Stimulated activated CD8-positive, alpha-beta memory T cell treated with anti-CD3 and anti-CD28 coated beads, Interleukin-12 subunit alpha, Interleukin-12 subunit beta, amount 100 ng/mL, for 24 hours (primary cell): ENCODE measurements around the gene POLR1D.

Experiments
- DNase-seq: peaks from one replicate; pipeline ENCODE4 v3.0.0-alpha.2; 2020; ENCODE audit errors: extremely low read depth

Gene POLR1D

DNA sequence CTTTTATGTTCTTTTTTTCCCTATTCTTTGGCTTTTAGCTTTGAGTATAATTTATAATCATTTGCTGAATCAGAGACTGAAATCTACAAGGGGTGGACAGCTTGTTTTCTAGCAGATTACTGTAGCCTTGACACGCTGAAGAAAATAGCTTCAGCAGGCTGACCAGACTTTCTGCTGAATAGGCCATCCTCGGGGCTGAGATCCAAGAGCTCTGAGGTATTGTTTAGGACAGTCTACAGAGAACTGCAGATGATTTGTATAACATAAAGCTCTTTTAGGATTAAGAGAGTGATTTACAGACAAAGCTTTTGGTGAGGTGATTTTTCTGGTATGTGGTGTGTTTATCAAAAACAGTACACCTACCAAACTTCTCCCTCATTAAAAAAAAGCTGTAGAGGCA, 16.8 kb downstream of the POLR1D start:
- DNase-seq: no peak

DNA sequence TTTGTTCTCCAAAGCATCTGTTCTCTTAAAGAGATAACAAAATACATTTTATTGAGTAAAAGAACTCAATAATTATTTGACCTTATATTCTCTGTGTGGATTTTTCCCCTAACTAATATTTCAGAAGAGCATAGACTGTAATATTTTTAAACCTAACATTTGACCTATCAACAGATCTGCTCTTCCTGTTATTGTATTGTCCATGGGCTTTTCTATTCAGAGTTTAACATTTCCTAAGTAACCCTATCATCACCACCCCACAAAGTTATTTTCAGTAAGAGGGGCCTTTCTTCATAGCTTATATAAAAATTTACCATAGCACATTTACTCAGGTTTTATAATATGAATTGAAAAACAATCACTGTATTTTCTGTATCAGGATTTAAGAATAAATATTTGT, 17.5 kb downstream of the POLR1D start:
- no peak for DNase-seq

DNA sequence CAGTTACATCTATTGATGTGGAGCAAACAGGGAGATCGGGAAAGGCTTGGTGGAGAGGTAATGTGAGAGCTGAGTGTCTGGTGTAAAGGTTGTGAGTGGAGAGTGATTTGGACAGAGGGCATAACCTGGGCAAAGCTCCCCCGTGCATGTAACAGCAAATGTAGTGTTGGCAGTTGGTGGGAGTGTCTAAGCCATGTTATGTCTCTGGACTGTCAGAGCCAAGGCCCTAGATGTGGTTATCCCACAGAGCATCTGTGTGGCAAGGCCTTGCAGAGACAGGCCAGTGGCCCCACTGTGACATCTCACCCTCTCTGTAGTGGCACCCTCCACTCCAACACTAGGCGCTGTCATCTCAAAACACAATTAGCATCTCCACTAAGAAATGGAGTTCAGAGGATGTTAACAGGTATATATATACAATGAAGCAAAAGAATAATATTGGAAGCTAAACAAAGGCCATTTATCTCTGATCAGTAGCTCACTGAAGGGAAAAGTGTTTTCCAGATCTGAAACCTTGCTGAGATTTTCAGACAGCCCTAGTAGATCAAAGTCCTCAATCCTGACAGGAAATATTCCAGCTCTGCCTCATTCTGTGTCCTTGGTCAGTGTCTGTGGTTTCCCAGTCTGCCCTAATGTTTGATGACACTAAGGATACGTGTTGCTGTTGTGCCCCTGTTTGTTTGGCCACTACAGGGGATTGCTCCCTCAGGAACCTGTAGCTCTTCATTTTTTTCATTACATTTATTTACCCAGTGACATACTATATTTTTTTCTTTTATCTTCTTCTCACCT, 20.2 kb downstream of the POLR1D start:
- DNase-seq: no peak

DNA sequence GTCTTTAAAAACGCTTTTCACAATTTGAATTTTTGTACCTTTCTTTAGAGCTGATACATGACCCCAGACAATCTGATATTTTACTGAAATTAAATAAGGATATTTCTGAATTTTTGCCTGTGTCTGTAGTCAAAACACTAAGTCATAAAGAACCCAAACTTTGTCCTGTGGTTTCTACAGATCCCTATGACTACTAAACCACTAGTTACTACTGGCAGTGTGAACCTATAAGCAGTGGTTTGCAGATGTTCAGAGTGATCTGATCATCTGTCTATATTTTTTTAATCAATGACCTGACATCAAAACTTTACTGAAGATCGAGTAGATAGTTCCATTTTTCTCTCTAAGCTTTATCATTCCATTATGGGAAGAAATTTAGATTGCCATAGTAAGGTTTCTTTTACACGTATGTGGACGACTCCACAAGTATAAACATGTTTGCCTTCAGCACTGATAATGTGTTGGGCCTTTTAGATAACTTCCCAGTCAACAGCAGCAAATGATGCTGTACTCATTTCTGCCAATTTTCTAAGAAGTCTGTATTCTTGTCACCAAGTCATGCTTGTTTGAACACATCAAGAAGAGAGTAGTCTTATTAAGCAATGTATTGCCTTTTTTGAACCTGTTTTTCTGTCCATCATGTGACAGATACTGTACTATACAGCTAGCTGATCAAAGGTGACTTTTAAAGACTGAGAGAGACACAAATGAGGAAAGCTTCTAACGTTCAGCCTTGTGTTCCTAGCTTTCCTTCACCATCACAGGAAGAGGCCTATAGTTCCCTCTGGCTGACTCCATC, 21.8 kb downstream of the POLR1D start:
- DNase-seq: no peak

DNA sequence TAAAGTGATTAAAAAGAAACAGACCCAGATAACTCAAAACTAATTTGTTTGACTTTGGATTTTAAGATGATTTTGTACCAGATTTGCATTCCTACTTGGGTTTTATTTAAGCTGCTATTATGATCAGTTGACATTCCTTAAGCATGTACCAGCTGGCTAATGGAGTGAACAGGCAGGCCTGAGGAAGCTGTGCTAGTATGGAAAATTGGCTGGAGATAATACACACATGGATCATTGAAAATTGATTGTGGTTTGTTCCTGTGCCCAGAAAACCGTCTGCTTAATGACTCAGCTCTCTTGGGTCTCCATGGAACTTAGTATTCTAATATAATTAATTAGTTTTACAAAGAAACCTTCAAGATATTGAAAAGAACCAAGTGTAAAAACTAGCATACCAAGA, 22.6 kb downstream of the POLR1D start:
- no peak for DNase-seq

DNA sequence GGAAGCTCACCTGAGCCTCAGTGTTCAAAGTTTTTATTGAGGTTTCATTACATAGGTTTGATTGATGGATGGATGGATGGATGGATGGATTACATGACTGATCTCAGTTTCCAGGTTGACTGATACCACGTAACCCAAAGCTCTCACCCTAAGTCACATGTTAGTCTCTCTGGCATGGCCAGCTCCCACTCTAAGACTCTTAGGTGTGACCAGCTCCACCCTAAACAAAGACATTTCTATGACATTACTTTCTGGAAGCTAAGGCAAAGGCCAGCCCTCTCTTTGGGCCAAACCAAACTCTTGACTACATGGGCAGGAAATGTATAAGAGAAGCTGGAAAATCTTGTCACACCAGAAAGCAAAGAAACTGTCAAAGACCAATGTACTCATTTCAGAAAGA, 28.6 kb downstream of the POLR1D start:
- DNase-seq: no peak

DNA sequence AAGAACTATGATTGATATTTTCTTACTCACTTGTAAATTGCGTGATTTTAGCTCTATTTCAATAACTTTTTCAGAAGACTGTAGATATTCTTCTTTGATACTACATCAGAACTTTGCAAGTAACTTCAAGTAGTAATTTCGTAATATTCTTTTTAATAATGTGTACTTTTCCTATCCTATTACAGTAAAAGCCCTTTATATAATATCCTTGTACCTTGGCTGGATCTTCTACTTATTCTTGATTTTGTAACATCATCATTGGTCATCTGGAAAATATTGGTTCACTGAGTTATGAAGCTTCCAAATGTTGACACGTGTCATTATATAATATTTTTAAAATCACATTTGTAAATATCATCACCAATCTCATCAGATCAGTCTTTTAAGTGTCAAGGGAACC, 32.4 kb downstream of the POLR1D start:
- DNase-seq: no peak

DNA sequence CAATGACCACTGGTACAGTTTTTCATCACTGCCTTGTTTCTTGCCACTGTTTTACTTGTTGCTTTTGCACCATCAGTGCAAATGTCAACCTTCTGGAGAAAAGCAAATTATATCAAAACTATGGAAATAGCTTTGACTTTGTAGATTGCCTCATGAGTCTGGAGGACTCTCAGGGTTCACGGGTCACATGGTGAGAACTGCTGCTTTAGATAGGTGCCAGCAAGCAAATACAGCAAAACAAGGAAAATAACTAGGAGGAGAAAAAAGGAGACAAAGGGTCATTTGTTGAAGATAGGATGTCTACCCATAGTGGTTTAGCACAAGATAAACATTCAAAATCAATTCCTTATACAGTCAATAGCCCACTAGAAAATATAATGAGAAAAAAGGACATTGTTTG, 33.1 kb downstream of the POLR1D start:
- no peak for DNase-seq

DNA sequence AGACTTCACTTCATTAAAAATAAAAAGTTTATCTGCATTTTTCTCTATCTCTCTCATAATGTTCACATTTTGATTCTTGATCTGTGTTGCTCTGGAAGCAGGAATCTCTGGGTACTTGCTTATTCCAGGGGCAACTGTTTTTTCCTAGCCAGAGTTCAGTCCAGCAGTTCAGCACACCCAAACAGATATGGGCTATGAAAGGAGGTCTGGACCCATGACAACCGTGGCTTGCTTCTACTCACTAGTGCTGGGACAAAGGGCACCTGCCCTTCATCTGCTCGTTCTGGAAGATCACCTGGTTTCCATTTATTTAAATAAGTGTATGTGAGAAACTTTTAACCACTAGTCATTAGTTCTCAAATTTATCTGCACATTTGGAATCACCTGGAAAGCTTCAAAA, 36.0 kb downstream of the POLR1D start:
- DNase-seq: no peak

DNA sequence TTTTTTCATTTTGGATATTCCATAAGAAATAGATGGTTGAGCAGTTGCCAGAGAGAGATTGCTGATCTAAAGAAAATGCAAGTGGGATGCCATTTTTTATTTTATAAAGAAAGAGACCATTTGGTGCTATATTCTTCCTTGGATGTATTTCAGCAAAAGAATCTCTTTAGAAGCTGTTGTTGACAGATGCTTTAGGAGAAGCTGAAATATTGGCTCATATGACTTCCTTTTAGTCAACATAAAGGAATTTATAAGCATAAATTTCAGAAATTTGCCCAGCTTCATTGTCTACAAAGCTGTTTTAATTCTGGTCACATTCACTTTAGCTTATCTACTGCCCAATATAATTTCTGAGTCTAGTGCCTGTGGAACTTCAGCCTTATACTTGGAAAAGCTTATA, 36.9 kb downstream of the POLR1D start:
- no peak for DNase-seq

DNA sequence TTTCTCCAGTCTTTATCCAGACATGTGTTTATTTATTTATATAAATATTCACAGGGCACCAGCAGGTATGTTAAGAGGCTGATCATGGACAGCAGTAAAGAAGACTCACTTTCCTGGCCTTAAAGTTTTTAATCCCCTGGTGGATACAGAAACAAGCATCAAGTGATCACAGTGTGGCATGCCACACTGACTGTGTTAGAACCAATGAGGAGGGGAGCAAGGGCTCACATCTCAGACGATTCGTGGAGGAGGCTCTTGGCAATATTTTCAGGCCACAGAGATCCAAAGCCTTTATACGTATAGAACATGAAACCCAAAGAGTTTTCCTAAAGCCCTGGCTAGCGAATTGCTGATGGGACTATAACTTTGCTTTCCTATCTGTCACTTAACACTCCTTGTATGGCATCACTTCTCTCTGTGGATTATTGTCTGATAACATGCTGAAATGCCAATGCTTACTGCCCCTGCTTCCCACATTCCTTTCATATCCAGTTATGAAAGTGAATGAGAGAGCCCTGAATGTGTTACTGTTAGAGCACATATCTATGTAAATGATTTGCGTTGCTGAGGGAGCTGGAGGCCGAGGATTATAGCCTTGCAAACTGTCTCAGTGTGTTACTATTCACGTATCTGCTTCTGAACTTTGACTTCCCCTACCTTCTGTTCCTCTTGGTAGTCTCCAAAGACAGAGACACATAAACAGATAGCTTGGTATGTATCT, 37.6 kb downstream of the POLR1D start:
- no peak for DNase-seq

DNA sequence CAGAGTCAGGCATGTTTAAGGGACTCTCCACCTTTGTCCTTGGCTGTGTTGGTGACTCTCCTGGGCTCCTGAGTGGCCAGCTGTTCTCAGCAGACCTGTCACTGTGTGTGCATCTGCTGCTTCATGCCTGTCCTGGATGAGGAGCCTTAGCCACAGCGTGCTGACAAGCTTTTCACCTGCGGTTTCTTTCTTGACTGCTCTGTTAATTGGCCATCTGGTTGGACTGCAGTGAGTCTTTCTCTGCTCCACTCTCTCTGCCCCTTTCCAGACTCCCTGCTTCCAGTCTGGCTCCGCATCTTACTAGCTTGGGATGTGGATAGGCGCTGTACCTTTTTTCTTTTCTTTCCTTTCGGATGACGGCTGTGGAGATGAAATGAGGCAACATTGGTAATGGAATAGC, 38.8 kb downstream of the POLR1D start:
- no peak for DNase-seq

DNA sequence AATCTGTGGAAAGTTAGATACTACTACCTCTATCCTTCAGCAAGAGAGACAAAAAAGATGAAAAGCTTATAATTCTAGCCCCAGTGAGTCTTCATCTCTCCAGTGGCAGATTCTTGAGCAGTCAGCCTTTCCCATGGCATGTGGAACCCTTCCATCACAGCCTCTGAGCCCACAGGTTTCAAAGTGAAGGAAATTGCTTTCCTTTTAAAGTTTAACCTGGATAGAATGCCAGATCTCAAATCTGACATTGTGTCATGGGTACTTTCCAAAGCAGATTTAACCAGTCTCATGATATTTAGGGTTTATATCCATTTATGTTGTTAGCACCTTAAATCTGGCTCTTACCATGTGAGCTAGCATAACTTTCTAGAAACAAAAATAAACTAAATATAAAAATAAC, 39.3 kb downstream of the POLR1D start:
- DNase-seq: no peak

DNA sequence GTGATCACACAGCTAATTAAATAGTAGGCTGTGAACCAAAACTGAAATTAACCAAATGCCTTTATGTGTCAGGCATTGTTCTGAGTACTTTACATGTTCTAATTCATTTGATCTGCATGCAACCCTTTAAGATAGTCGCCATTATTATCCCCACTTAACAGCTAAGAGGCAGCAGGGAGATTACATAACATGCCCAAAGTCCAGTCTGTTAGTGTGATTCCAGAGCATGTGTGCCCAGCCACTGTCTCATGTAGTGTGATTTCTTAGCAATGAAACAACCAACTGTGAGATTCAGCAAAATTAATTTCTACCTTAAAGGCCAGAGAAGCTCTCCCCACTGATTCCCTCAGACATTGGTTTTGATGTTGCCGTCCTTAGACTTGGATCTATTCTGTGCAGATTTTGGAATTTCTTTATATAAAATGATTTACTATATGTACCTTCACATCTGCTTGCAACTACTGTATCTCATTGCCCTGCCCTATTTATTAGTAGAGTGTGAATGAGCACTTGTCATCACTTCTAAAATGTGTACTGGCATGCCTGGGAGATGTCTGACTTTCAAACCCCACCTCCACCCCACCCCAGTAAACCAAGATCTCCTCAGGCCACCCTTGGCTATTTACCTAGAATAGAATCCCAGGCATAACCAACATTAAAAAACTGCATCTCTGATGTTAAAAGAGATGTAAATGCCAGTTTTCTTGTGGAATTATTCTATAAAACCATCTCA, 41.2 kb downstream of the POLR1D start:
- DNase-seq: no peak

DNA sequence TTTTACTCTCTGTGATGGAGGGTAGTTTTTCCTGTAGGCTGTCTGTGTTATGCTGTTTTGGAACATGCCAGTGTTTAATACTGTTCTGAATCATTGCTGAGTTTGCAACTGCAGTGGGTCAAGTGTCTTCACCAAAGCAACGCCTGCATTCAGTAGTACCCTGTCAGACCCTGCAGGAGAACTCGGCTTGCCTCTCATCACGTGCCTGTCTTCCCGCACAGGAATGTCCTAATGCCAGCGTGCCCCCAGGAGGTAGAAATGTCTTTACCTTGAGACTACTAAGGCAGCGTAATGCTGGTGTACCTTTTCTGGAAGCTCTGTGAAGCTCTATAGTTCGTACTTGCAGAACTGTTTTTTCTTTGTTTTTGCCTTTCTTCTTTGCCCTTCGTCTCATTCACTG, 42.3 kb downstream of the POLR1D start:
- DNase-seq: no peak

DNA sequence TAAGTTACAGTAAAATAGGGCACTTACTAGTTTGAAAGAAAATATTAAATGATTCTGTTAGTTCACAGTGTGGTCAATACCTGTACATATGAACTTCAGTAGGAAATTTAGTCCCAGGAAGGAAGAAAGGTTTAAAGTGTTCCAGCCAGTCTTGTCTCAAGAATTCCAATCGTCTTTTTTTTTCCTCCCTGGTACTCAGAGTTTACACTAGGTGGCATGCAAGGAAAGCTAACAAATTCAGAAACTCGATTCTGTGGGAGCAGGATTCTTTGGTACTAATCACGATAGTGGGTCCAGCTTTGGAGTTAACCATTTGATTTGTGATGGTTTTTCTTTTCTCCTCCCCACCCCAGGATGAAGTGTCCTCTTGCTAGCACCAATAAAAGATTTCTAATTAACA, 43.6 kb downstream of the POLR1D start:
- DNase-seq: no peak

DNA sequence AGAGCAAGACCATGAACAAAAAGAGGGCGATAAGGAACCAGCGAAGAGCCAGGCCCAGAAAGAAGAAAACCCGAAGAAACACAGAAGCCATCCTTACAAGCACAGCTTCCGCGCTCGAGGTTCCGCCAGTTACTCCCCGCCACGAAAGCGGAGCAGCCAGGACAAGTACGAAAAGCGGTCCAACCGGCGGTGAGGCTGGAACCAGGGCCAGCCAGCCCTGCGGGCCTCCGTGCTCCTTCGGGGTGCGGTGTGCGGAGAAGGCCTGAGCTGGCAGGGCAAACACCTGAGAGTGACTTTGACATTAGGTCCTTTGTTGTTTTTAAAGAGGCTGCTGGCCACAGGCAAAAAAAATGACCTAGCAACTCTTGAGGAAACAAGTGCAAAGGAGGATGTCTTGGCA, 44.1 kb downstream of the POLR1D start:
- DNase-seq: no peak

DNA sequence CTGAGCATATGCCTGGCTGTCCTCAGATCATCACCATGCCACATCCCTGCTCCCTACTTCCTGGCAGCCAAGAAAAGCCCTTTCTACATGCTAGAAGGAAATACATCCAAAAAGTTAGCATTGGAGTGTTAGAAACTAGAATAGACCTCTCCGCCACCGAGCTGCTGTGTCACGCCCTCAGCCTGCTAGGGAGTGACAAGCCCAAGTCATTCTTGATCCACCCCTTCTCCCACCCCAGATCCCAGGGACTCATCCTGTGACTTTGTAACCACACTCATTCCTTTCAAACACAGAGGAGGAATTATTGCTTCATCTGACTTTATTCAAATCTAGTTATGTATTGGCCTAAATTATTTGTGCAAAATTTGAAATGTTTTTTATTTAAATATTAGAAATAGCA, 45.3 kb downstream of the POLR1D start:
- DNase-seq: no peak

DNA sequence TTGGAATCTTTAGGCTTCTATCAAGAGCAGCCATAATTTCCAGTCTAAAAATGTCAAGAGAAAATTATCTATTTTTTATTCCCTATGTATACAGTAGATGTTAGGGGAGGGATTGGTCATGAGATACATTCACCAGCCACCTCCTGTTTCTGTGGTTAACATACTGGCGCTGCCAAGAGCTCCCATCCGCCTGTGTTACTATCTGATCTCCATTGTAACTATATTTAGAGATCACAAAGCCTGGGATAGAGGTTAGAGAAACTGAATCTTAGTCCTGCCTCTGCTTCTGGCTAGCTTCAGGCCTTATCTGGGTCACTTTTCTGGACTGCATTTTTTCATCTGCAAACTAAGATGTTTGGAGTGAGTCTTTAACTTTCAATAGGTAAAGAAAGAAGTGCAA, 46.3 kb downstream of the POLR1D start:
- no peak for DNase-seq

DNA sequence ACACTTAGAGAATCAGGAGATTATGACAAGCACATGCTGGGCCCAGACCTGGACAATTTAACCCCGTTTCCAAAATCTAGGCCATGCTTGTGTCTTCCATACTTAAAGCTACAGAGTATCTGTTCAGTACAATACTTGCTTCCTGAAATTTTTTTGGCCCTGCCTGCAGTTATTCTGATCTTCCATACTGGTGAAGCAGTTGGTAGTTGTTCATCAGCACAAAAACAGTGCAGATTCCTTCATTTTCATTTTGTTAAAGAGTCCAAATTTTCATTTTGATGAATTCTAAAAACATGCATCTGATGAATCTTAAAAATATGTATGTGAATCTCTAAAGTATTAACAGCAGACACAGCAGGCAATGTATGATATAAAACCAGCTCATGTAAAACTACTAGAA, 49.2 kb downstream of the POLR1D start:
- no peak for DNase-seq

DNA sequence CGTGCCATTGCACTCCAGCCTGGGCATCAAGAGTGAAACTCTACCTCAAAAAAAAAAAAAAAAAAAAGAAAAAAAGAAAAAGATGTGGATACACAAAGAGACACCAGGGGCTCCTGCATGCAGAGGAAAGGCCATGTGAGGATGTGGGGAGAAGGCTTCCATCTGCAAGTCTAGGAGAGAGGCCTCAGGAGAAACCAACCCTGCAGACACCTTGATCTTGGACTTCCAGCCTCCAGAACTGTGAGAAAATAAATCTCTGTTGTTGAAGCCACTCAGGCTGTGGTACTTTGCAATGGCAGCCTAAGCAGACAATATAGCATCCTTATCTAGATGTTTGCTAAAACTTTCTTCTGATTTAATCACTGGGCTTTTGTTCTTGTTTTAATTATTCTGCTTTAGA, 50.3 kb downstream of the POLR1D start:
- DNase-seq: no peak
